GM21619 (cell line): ENCODE measurements around the gene CCDC70.

ENCODE experiments used
- ATAC-seq: cut with Tn5 transposase; IDR thresholded peaks from one replicate; pipeline ENCODE4 v1.9.1; 2021; ENCODE audit not compliant: unreplicated experiment

CCDC70 gene

GRCh38 chr13:51856998-51857397, 4.8 kb upstream of the CCDC70 start:
- no peak for ATAC-seq

DNA sequence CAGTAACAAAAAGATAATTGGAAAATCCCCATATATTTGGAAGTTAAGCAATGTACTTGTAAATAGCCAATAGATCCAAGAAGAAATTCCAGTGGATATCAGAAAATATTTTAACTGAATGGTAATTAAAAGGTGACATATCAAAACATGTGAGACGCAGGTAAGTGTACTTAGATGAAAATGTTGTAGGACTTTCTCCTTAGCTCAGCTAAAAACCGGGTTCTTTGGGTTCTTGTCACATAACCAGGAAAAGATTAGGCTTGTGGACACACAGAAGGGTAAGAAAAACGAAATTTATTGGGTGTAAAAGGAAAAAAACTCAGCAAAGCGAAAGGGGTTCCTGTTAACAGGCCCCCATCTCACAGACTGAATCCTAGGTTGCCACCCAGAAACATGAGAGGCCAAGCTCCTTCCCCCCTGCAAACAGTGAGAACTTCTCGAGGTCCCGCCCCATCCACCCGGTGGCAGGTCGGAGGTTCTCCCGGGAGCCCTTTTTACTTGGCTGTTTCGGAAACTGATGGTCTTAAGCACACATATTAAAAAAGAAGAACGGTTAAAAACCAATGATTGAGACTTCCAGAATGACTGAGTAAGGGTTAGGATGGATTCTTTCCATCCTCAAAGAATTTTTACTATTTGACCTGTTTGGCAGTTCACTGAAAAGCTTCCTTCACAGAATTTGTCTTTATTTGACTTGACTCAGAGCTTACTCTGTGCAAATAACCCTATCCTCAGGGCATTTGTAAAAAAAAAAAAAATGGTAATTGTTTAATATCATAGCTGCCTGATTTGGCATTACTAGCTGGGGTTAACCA, 3.1 kb upstream of the CCDC70 start:
- ATAC-seq: no peak

DNA sequence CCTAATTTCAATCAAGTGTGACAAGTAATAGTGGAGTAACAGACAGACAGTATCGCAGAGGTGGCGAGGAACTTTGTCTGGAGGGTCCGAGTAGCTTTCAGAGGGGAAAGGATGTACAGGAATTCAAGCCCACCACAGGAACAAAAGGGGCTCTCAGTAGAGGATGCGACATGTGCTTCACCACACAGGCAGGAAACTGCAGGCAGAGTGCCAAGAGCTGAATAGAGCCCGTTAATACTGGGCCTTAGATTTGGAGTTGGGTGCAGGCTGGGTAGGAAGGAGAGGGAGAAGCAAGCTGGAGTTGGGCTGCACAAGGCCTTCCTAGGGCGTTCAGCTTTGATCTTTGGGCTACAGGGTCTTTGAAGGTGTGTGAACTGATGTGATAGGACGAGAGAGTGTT, 1.2 kb downstream of the CCDC70 start:
- no peak for ATAC-seq

- no peak for ATAC-seq
These were observed 4.1 kb downstream of the CCDC70 start for GRCh38 chr13:51865838-51866237.

- ATAC-seq: no peak
These were observed 5.3 kb downstream of the CCDC70 start for GRCh38 chr13:51867062-51867461.

- ATAC-seq: no peak
These were observed 8.1 kb downstream of the CCDC70 start for GRCh38 chr13:51869916-51870315.

GRCh38 chr13:51870616-51871015, 8.8 kb downstream of the CCDC70 start:
- no peak for ATAC-seq

GRCh38 chr13:51873117-51873798, 11.5 kb downstream of the CCDC70 start:
- no peak for ATAC-seq

GRCh38 chr13:51873837-51874236, 12.1 kb downstream of the CCDC70 start:
- ATAC-seq: no peak

DNA sequence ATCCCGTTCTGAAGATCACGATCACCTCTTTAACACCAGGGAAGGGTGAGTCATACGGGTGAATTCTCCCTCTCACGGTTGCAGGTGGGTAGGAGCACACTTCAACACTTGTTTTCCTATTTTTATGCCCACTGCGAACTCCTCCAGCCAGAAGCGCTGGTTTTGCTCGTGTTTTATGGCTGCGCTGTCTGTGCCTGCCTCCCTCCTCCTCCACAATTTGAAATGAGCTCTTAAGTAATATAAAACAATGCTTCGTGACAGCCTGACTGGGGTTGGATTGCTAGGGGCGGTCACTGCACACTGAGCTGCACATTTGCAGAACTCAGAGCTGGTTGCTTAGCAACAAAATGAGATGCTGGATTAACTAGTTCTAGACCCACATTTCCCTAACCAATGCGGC, 12.9 kb downstream of the CCDC70 start:
- no peak for ATAC-seq

DNA sequence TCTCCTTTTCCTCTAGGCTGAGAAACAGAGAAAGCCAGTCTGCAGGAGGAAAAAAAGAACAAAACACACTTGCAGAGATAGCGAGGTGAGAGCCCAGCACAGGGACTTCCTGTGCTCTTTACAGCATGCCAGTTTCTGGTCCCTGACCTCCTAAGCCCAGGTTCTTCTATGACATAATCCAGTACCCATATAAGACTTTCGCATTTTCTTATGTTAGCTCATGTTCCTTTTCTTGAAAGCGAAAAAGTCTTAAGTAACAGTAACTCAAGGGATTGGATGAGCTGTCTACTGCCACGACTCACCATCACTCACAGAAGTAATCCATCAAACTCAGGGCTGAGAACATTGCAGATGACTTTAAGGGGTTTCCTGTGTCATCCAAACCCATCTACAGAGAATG, 17.4 kb downstream of the CCDC70 start:
- no peak for ATAC-seq

- ATAC-seq: no peak
These were observed 19.5 kb downstream of the CCDC70 start for GRCh38 chr13:51881296-51881695.

- no peak for ATAC-seq
These were observed 20.9 kb downstream of the CCDC70 start for GRCh38 chr13:51882570-51883225.

DNA sequence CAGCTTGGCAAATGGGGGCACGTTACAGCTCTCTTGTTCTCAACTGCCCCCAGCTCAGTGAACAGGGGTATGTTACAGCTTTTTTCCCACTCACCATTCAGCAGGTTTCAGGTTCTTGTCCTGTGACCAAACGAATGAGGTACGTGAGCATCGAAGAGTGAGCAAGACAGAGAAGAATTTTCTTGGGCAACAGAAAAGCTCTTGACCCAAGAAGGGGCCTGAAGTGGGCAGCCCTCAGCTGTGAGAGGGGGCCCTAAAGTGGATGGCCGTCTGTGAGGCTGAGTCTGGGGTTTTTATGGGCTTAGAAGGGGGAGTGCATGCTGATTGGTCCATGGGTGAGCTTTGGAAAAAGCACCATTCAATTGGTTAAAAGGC, 21.4 kb downstream of the CCDC70 start:
- no peak for ATAC-seq

- ATAC-seq: no peak
These were observed 23.9 kb downstream of the CCDC70 start for GRCh38 chr13:51885651-51886050.

GRCh38 chr13:51887468-51887867, 25.7 kb downstream of the CCDC70 start:
- no peak for ATAC-seq

DNA sequence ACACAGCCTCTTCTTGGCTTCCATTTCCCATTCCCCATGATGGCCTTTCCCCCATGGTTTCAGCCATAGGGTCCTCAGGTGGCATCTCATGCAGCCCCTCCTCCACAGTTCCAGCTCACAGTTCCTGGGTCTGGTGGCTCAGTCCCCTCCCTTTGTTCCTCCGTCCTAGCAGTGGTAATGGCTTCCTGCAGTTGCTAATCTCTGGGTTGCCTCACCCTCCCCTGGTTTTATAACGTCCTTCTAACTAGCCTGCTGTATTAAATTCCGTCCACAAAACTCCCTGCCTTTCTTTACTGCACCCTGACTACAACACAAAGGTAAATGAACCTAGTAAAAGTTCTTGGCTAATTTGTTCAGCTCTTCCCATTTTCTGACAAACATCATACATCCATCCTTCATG, 30.9 kb downstream of the CCDC70 start:
- no peak for ATAC-seq

DNA sequence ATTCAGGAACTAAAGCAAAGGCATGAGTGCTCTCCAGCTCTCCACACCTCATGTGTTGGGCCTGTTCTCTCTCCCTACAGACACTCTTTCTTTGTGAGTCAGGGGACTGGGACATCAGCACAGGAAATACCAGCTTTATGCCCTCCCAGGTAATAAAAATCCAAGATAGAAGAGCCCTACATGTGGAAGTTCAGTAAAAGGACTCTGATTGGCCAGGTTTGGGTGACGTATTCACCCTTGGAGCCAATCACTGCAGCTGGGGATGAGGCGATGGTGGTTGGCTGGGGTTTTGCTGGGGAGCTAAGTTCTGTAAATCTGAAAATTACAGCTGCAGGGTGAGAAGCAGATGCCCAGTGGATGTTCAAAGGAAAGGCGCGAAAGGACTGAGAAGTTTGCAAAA, 32.5 kb downstream of the CCDC70 start:
- ATAC-seq: no peak

DNA sequence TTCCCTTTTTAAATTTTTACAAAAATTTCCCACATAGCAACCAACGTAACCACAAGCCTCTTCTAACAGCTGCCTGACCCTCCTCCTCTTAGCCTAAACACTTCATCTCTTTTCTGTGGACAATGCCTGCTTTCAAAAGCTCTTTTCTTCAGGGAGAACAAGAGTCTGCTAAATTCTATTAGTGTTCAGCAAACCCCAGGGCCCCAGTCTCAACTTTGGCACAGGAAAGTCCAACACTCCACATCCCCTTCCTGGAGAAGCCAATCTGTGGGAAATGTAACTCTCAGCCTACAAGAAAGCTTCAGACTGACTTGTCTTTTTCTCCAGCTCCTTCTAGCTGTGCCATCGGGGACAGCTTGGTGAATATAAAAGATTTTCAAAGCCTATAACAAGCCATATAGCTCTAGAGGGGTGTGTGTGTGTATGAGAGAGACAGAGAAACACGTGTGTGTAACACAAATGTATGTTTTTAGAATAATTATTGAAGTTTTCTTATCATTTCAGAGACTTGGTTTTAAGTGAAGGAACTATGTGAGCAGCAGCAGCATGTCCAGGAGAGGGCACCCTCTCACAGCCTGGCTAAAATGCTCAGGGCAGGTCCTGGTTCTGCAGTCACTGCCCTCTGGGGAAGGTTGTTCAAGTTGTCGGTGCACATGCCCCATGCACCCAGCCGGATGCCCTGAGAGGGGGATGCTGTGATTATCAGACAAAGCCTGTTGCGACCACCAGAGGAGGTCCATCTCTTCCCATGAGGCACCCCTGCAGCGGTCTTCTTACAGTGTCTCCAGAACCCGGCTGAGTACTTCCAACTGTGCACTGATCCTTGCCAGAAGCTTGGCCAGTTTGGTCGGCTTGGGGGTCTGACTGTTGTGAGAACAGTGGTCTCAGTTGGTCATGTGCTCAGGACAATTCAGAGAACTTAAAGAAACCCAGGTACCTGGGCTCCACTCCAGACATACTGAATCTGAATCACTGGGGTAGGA, 34.4 kb downstream of the CCDC70 start:
- no peak for ATAC-seq

DNA sequence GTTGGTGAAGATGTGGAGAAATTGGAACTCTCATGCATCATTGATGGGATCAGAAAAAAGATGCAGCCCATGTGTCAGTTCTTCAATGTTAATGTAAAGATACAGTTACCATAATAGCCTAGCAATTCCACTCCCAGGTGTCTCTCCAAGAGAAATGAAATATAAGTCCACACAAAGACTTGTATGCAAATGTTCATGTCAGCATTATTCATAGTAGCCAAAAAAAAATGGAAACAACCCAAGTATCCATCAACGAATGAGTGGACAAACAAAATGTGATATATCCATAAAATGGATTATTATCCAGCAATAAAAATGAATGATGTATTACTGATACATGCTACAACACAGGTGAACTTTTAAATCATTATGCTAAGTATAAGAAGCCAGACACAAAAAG, 38.7 kb downstream of the CCDC70 start:
- ATAC-seq: no peak

GRCh38 chr13:51902776-51903175, 41.0 kb downstream of the CCDC70 start:
- ATAC-seq: no peak
